ENCODE results near the gene GHITM. TPM values are rescaled to one million over a fixed set of nuclear protein-coding genes. Genes with fewer than 3 reads are reported as not detected.
A peak's percentile ranks its signal among the peaks of the same experiment; 100 is the strongest.

The GHITM gene
- 87.9 TPM for total RNA-seq

- intact Hi-C loops (cut with DNase I): no loop called here
- TF ChIP-seq POLR2A (IDR thresholded peaks at IDR 0.05) (peak in 1 of 2 donors; percentile 80), POLR2AphosphoS5 (IDR thresholded peaks at IDR 0.05; ENCODE audit: insufficient read depth in 1 of 2, low read depth in 1 of 2) (peak; percentile 96), CTCF (IDR thresholded peaks at IDR 0.05) (peak in 1 of 3 experiments; percentile 47)
- peaks cover 22% of the 10 kb centered on the region for H3K4me1 ChIP-seq
- peak within 1 kb of the TSS; percentile 98 for H3K27ac ChIP-seq
- H3K4me3 ChIP-seq: peak within 1 kb of the TSS; percentile 87 to 95
- H3K27me3 ChIP-seq: no peaks in the 10 kb centered on the region
- H3K36me3 ChIP-seq: peaks cover 0 to 30% of the 10 kb centered on the region in 2 donors
- no peaks in the 10 kb centered on the region for H3K9me3 ChIP-seq
- peak; percentile 97 to 99 for DNase-seq (ENCODE audit: extremely low spot score in 2 of 2)
Measured at GRCh38 chr10:84139126-84140035, at the start of gene GHITM. TSS of gene GHITM (plus strand) at chr10:84139509. CDS start at chr10:84141501, 1,992 bp downstream.

GRCh38 chr10:84095811-84096497 lies 43.4 kb upstream of the GHITM start:
- intact Hi-C loops (cut with DNase I): no loop called here
- H3K4me3 ChIP-seq: no peak overlapping the region
- H3K27ac ChIP-seq: no peak overlapping the region
- H3K4me1 ChIP-seq: peaks cover 12% of the 10 kb centered on the region
- no peak for TF ChIP-seq CTCF (IDR thresholded peaks at IDR 0.05)
- peak in 1 of 2 donors; percentile 29 for TF ChIP-seq POLR2AphosphoS5 (IDR thresholded peaks at IDR 0.05; ENCODE audit: insufficient read depth in 1 of 2, low read depth in 1 of 2)
- no peak for TF ChIP-seq POLR2A (IDR thresholded peaks at IDR 0.05)
- no peaks in the 10 kb centered on the region for H3K36me3 ChIP-seq
- DNase-seq (ENCODE audit: extremely low spot score in 2 of 2): no peak
- no peaks in the 10 kb centered on the region for H3K27me3 ChIP-seq
- no peaks in the 10 kb centered on the region for H3K9me3 ChIP-seq

GRCh38 chr10:84097787-84098353 lies 41.4 kb upstream of the GHITM start:
- Histone ChIP-seq H3K27me3 (no peaks in the 10 kb centered on the region), H3K4me3 (no peak overlapping the region), H3K9me3 (no peaks in the 10 kb centered on the region), H3K4me1 (peaks cover 12% of the 10 kb centered on the region), H3K27ac (no peak overlapping the region), H3K36me3 (no peaks in the 10 kb centered on the region)
- DNase-seq (ENCODE audit: extremely low spot score in 2 of 2): no peak
- intact Hi-C loops (cut with DNase I): no loop called here
- TF ChIP-seq POLR2AphosphoS5 (IDR thresholded peaks at IDR 0.05; ENCODE audit: insufficient read depth in 1 of 2, low read depth in 1 of 2): no peak
- no peak for TF ChIP-seq POLR2A (IDR thresholded peaks at IDR 0.05)
- peak in 1 of 3 experiments; percentile 32 for TF ChIP-seq CTCF (IDR thresholded peaks at IDR 0.05)

GRCh38 chr10:84098667-84099066 lies 40.6 kb upstream of the GHITM start:
- Histone ChIP-seq H3K4me3 (no peak overlapping the region), H3K9me3 (no peaks in the 10 kb centered on the region), H3K4me1 (peaks cover 12% of the 10 kb centered on the region), H3K36me3 (no peaks in the 10 kb centered on the region), H3K27ac (no peak overlapping the region), H3K27me3 (no peaks in the 10 kb centered on the region)
- intact Hi-C loops (cut with DNase I): no loop called here
- TF ChIP-seq POLR2AphosphoS5 (IDR thresholded peaks at IDR 0.05; ENCODE audit: insufficient read depth in 1 of 2, low read depth in 1 of 2): no peak
- no peak for TF ChIP-seq POLR2A (IDR thresholded peaks at IDR 0.05)
- TF ChIP-seq CTCF (IDR thresholded peaks at IDR 0.05): no peak
- no peak for DNase-seq (ENCODE audit: extremely low spot score in 2 of 2)

Measured in vagina (tissue), 2 donors.